ENCODE results near the gene OR14I1. TPM values are rescaled to one million over a fixed set of nuclear protein-coding genes. Genes with fewer than 3 reads are reported as not detected.

The OR14I1 gene
- total and polyA plus RNA-seq, 4 donors, result not detected

Small RNA genes within 50 kb of the gene (small RNA-seq; reads per million reads assigned to genes)
- gene AHCYP8, result not detected

Other genes with a start within 250 kb of the OR14I1 start
- gene OR2T3, start 229.4 kb downstream of the OR14I1 start, total RNA-seq, result not detected
- not detected for gene OR2T3, start 229.4 kb downstream of the OR14I1 start, polyA plus RNA-seq
- gene OR2T5, start 214.2 kb downstream of the OR14I1 start, total RNA-seq, result not detected
- not detected for gene OR2T5, start 214.2 kb downstream of the OR14I1 start, polyA plus RNA-seq
- not detected for gene OR2G6, start 194.7 kb downstream of the OR14I1 start, total RNA-seq
- not detected for gene OR2G6, start 194.7 kb downstream of the OR14I1 start, polyA plus RNA-seq
- not detected for gene OR2T29, start 140.0 kb downstream of the OR14I1 start, total RNA-seq
- not detected for gene OR2T29, start 140.0 kb downstream of the OR14I1 start, polyA plus RNA-seq
- gene OR2T34, start 128.0 kb downstream of the OR14I1 start, total RNA-seq, result not detected
- not detected for gene OR2T34, start 128.0 kb downstream of the OR14I1 start, polyA plus RNA-seq
- gene OR2T10, start 105.1 kb downstream of the OR14I1 start, total RNA-seq, result not detected
- gene OR2T10, start 105.1 kb downstream of the OR14I1 start, polyA plus RNA-seq, result not detected
- not detected for gene OR2T11, start 67.7 kb downstream of the OR14I1 start, total RNA-seq
- gene OR2T11, start 67.7 kb downstream of the OR14I1 start, polyA plus RNA-seq, result not detected
- not detected for gene OR2T35, start 57.5 kb downstream of the OR14I1 start, total RNA-seq
- gene OR2T35, start 57.5 kb downstream of the OR14I1 start, polyA plus RNA-seq, result not detected
- not detected for gene OR2T27, start 47.2 kb downstream of the OR14I1 start, total RNA-seq
- not detected for gene OR2T27, start 47.2 kb downstream of the OR14I1 start, polyA plus RNA-seq
- gene LYPD8, start 53.0 kb upstream of the OR14I1 start, total RNA-seq, result not detected
- not detected for gene LYPD8, start 53.0 kb upstream of the OR14I1 start, polyA plus RNA-seq
- 10 to 100 TPM; 14.3 to 16.4 TPM for gene SH3BP5L, start 123.1 kb upstream of the OR14I1 start, total RNA-seq
- 10 to 100 TPM in 1 of 2 donors, 1 to 10 TPM in 1; 1.5 to 10.6 TPM for gene SH3BP5L, start 123.1 kb upstream of the OR14I1 start, polyA plus RNA-seq
- gene ZNF672, start 135.5 kb upstream of the OR14I1 start, total RNA-seq, result 10 to 100 TPM; 22.6 to 28.0 TPM
- 10 to 100 TPM in 1 of 2 donors, 1 to 10 TPM in 1; 6.4 to 17.5 TPM for gene ZNF672, start 135.5 kb upstream of the OR14I1 start, polyA plus RNA-seq
- gene ZNF692, start 156.3 kb upstream of the OR14I1 start, total RNA-seq, result 10 to 100 TPM in 1 of 2 donors, 1 to 10 TPM in 1; 7.8 to 16.3 TPM
- 10 to 100 TPM in 1 of 2 donors, 1 to 10 TPM in 1; 8.1 to 12.7 TPM for gene ZNF692, start 156.3 kb upstream of the OR14I1 start, polyA plus RNA-seq
- gene PGBD2, start 203.5 kb upstream of the OR14I1 start, total RNA-seq, result 10 to 100 TPM in 1 of 2 donors, 1 to 10 TPM in 1; 6.5 to 11.1 TPM
- gene PGBD2, start 203.5 kb upstream of the OR14I1 start, polyA plus RNA-seq, result 1 to 10 TPM; 2.6 to 2.9 TPM